Measurements from ENCODE around the gene CXorf58. TPM values are rescaled to one million over a fixed set of nuclear protein-coding genes. Genes with fewer than 3 reads are reported as not detected.

CXorf58 gene
- total and polyA plus RNA-seq, 2 of the 4 experiments (the other 2 are of a cell fraction), result not detected

- Histone ChIP-seq H2AK9ac (replicated peaks; ENCODE audit: low read depth, low read length, poor library complexity) (no peak overlapping the region), H2AK5ac (ENCODE audit: low read depth, low read length) (no peak overlapping the region), H3K27ac (ENCODE audit: insufficient read depth, low read length) (no peak overlapping the region), H2BK120ac (ENCODE audit: low read depth, low read length) (no peak overlapping the region), H3K4me3 (ENCODE audit: insufficient read depth, low read depth, low read length) (no peak overlapping the region), H3K4ac (ENCODE audit: low read depth, low read length) (no peak overlapping the region), H2BK20ac (ENCODE audit: low read depth, low read length) (no peak overlapping the region), H4K20me1 (ENCODE audit: insufficient read depth, low read length) (no peaks in the 10 kb centered on the region), H3K27me3 (ENCODE audit: control insufficient read depth, insufficient read depth, low read length) (no peaks in the 10 kb centered on the region), H3K9ac (ENCODE audit: low read depth, low read length) (no peak overlapping the region), H3K9me3 (ENCODE audit: control insufficient read depth, insufficient read depth, low read length) (no peaks in the 10 kb centered on the region), H2BK5ac (ENCODE audit: low read depth, low read length, poor library complexity, severe bottlenecking) (no peak overlapping the region), H3K18ac (ENCODE audit: low read depth, low read length) (no peak overlapping the region), H4K8ac (ENCODE audit: low read depth in 2 of 2, low read length in 2 of 2) (no peak overlapping the region), H2AFZ (replicated peaks; ENCODE audit: low read length, poor library complexity) (no peak overlapping the region), H3K4me2 (ENCODE audit: low read depth, low read length) (no peak overlapping the region; the same call in 1 of the 2 replicates), H3K79me1 (ENCODE audit: low read depth in 1 of 2, low read length in 2 of 2) (no peaks in the 10 kb centered on the region), H3K36me3 (ENCODE audit: control insufficient read depth, insufficient read depth, low read length) (no peaks in the 10 kb centered on the region), H2BK15ac (ENCODE audit: low read depth, low read length) (no peak overlapping the region), H3K14ac (replicated peaks; ENCODE audit: low read depth, low read length) (no peak overlapping the region), H4K5ac (ENCODE audit: low read depth, low read length) (no peak overlapping the region), H3K4me1 (ENCODE audit: control insufficient read depth, insufficient read depth, low read length) (no peaks in the 10 kb centered on the region), H3K9me1 (ENCODE audit: insufficient read depth, low read length) (no peaks in the 10 kb centered on the region), H4K91ac (ENCODE audit: insufficient read depth, low read depth, low read length) (no peak overlapping the region), H3K56ac (ENCODE audit: extremely low read depth, insufficient read depth, low read length) (no peak overlapping the region), H3K23ac (ENCODE audit: low read depth, low read length) (no peak overlapping the region)
- TF ChIP-seq RFX5 (IDR thresholded peaks at IDR 0.05; ENCODE audit: low read depth, low read length), result no peak
- TF ChIP-seq MXI1 (IDR thresholded peaks at IDR 0.05; ENCODE audit: borderline replicate concordance, low read depth, low read length), result no peak
- TF ChIP-seq MAFK (IDR thresholded peaks at IDR 0.05; ENCODE audit: low read depth, low read length), result no peak
- TF ChIP-seq USF2 (IDR thresholded peaks at IDR 0.05; ENCODE audit: low read depth, low read length), result no peak
- TF ChIP-seq NFE2L2 (IDR thresholded peaks at IDR 0.05; ENCODE audit: low read depth, low read length), result no peak
- no peak for TF ChIP-seq MAZ (IDR thresholded peaks at IDR 0.05; ENCODE audit: borderline replicate concordance, low read depth, low read length)
- TF ChIP-seq CTCF (conservative IDR thresholded peaks at IDR 0.05; ENCODE audit: low read depth, low read length), result no peak
- no peak for TF ChIP-seq POLR2A (IDR thresholded peaks at IDR 0.05; ENCODE audit: low read depth, low read length)
- no peak for TF ChIP-seq FOS (IDR thresholded peaks at IDR 0.05; ENCODE audit: low read depth, low read length)
- no peak for TF ChIP-seq CEBPB (IDR thresholded peaks at IDR 0.05; ENCODE audit: low read depth, low read length)
- no peak for TF ChIP-seq CHD1 (IDR thresholded peaks at IDR 0.05; ENCODE audit: low read depth, low read length)
- TF ChIP-seq RAD21 (IDR thresholded peaks at IDR 0.05; ENCODE audit: low read length), result no peak
- TF ChIP-seq SMC3 (IDR thresholded peaks at IDR 0.05; ENCODE audit: low read depth, low read length), result no peak
- TF ChIP-seq BHLHE40 (IDR thresholded peaks at IDR 0.05; ENCODE audit: low read depth, low read length), result no peak
- TF ChIP-seq RCOR1 (IDR thresholded peaks at IDR 0.05; ENCODE audit: insufficient replicate concordance, low read length), result no peak
- no peak for TF ChIP-seq ELK1 (IDR thresholded peaks at IDR 0.05; ENCODE audit: borderline replicate concordance, low read depth, low read length)
- in situ Hi-C loops (cut with MboI; ENCODE audit: low sequenced_read_pairs), result no loop called here
- DNase-seq (peak; percentile 54), ATAC-seq (ENCODE audit: low read depth) (peak; percentile 51; the same call in 1 of the 2 replicates)
- no CpG with 5 or more reads among the region's 4 CpGs for WGBS, 2 experiments (ENCODE audit: extremely low coverage in 2 of 2, insufficient read length in 1 of 2)
- ChIA-PET CTCF (no interaction called here), POLR2A (ENCODE audit: unreplicated experiment) (no interaction called here)
- intact Hi-C loops (cut with micrococcal nuclease), result no loop called here
- no TSS peak for BruUV-seq (replicated peaks)
- dilution Hi-C loops (cut with HindIII; ENCODE audit: low sequenced_read_pairs, unreplicated experiment), result no loop called here
Measured at GRCh38 chrX:23926015-23926414, 18.2 kb downstream of the CXorf58 start.

Data from IMR-90 (cell line).